Measurements from ENCODE around the gene IBTK. TPM values are rescaled to one million over a fixed set of nuclear protein-coding genes. Genes with fewer than 3 reads are reported as not detected.

Gene IBTK
- total RNA-seq, 1 experiment from 2014 or later, result 24.1 TPM

GRCh38 chr6:82273295-82273694, 25.8 kb upstream of the IBTK start:
- peaks cover 3% of the 10 kb centered on the region for H3K9me3 Mint-ChIP-seq
- ATAC-seq, result no peak
- H3K4me1 Mint-ChIP-seq, result peaks cover 28% of the 10 kb centered on the region
- no peak overlapping the region for H3K27ac Mint-ChIP-seq
- no peaks in the 10 kb centered on the region for H3K27me3 Mint-ChIP-seq (ENCODE audit: low read depth)
- H3K36me3 Mint-ChIP-seq, result no peaks in the 10 kb centered on the region
- ChIA-PET POLR2A (no interaction called here), CTCF (no interaction called here)
- H3K4me3 Mint-ChIP-seq, result no peak overlapping the region
- no peak for DNase-seq (ENCODE audit: low spot score)
- no peak for TF ChIP-seq NR1H2 (CRISPR knock-in tag; IDR thresholded peaks at IDR 0.05)
- TF ChIP-seq ARID4B (CRISPR knock-in tag; IDR thresholded peaks at IDR 0.05; ENCODE audit: borderline replicate concordance), result no peak
- TF ChIP-seq HMGA2 (CRISPR knock-in tag; IDR thresholded peaks at IDR 0.05), result no peak
- no peak for TF ChIP-seq RORB (CRISPR knock-in tag; IDR thresholded peaks at IDR 0.05)
- TF ChIP-seq ZSCAN18 (CRISPR knock-in tag; IDR thresholded peaks at IDR 0.05), result no peak
- TF ChIP-seq, protein P1, sequence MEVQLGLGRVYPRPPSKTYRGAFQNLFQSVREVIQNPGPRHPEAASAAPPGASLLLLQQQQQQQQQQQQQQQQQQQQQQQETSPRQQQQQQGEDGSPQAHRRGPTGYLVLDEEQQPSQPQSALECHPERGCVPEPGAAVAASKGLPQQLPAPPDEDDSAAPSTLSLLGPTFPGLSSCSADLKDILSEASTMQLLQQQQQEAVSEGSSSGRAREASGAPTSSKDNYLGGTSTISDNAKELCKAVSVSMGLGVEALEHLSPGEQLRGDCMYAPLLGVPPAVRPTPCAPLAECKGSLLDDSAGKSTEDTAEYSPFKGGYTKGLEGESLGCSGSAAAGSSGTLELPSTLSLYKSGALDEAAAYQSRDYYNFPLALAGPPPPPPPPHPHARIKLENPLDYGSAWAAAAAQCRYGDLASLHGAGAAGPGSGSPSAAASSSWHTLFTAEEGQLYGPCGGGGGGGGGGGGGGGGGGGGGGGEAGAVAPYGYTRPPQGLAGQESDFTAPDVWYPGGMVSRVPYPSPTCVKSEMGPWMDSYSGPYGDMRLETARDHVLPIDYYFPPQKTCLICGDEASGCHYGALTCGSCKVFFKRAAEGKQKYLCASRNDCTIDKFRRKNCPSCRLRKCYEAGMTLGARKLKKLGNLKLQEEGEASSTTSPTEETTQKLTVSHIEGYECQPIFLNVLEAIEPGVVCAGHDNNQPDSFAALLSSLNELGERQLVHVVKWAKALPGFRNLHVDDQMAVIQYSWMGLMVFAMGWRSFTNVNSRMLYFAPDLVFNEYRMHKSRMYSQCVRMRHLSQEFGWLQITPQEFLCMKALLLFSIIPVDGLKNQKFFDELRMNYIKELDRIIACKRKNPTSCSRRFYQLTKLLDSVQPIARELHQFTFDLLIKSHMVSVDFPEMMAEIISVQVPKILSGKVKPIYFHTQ (CRISPR knock-in tag; IDR thresholded peaks at IDR 0.05), result no peak
- no peak for TF ChIP-seq MXD4 (CRISPR knock-in tag; IDR thresholded peaks at IDR 0.05; ENCODE audit: borderline replicate concordance)
- TF ChIP-seq SOX15 (CRISPR knock-in tag; IDR thresholded peaks at IDR 0.05), result no peak
- TF ChIP-seq, protein P2, sequence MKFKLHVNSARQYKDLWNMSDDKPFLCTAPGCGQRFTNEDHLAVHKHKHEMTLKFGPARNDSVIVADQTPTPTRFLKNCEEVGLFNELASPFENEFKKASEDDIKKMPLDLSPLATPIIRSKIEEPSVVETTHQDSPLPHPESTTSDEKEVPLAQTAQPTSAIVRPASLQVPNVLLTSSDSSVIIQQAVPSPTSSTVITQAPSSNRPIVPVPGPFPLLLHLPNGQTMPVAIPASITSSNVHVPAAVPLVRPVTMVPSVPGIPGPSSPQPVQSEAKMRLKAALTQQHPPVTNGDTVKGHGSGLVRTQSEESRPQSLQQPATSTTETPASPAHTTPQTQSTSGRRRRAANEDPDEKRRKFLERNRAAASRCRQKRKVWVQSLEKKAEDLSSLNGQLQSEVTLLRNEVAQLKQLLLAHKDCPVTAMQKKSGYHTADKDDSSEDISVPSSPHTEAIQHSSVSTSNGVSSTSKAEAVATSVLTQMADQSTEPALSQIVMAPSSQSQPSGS (CRISPR knock-in tag; IDR thresholded peaks at IDR 0.05; ENCODE audit: borderline replicate concordance, low read depth), result no peak
- TF ChIP-seq ZNF232 (CRISPR knock-in tag; IDR thresholded peaks at IDR 0.05), result no peak
- TF ChIP-seq ZNF138 (CRISPR knock-in tag; conservative IDR thresholded peaks at IDR 0.05), result no peak
- TF ChIP-seq STAT6 (CRISPR knock-in tag; conservative IDR thresholded peaks at IDR 0.05; ENCODE audit: low read depth), result no peak
- TF ChIP-seq ZNF121 (CRISPR knock-in tag; IDR thresholded peaks at IDR 0.05), result no peak
- TF ChIP-seq FOXK1 (CRISPR knock-in tag; IDR thresholded peaks at IDR 0.05), result no peak
- no peak for TF ChIP-seq SMAD3 (CRISPR knock-in tag; IDR thresholded peaks at IDR 0.05; ENCODE audit: borderline replicate concordance)
- no peak for TF ChIP-seq E2F4 (CRISPR knock-in tag; IDR thresholded peaks at IDR 0.05; ENCODE audit: borderline replicate concordance, low read depth)

All from WTC11 (cell line).